SK-N-SH (cell line): Measurements from ENCODE around the gene LINC00305. TPM values are rescaled to one million over a fixed set of nuclear protein-coding genes. Genes with fewer than 3 reads are reported as not detected.

Experiments used
- CTCF ChIA-PET: fragments of 300-600, 350-600 bp; formaldehyde crosslinking; extraction: SDS; loops from one replicate; lab custom pipeline; 2021; lab: Yijun Ruan, JAX
- POLR2A ChIA-PET: fragments of 350-600 bp; sonication (Branson Sonifier 250); formaldehyde crosslinking; extraction: SDS; loops from one replicate; lab custom pipeline; 2020; ENCODE audit warnings: antibody characterized with exemption, inconsistent platforms; lab: Yijun Ruan, JAX
- DNase-seq: peaks from one replicate; pipeline ENCODE4 v3.0.0; 2012
- H2AFZ ChIP-seq: fragments of 200-600 bp; sonication (generic); 2 replicates; pipeline ENCODE4 v1.8.1; 2016; ENCODE audit warnings: antibody characterized with exemption, mild to moderate bottlenecking, low read depth
- H3F3A ChIP-seq: fragments of 200-600 bp; sonication (generic); replicated peaks from 2 replicates; pipeline ENCODE3; 2016; ENCODE audit warnings: antibody characterized with exemption, mild to moderate bottlenecking; ENCODE audit not compliant: insufficient read depth
- H3K27ac ChIP-seq, 2 experiments: fragments of 200-500 bp in 1 of 2; fragments of 200-600 bp in 1 of 2; sonication (Bioruptor generic) in 1 of 2; sonication (generic), shearing (Covaris generic) in 1 of 2; 2 replicates each; pipeline versions ENCODE4 v1.5.1 to v1.6.1; 2014 to 2016; ENCODE audit warnings: low read depth in 2 of 2, inconsistent platforms in 1 of 2, low read length in 1 of 2, mild to moderate bottlenecking in 1 of 2, mixed read lengths in 1 of 2
- H3K27me3 ChIP-seq: fragments of 200-600 bp; sonication (generic), shearing (Covaris generic); 2 replicates; pipeline ENCODE4 v1.6.1; 2016; ENCODE audit warnings: mixed run types; ENCODE audit not compliant: insufficient read depth
- H3K36me3 ChIP-seq, 2 experiments: fragments of 200-500 bp in 1 of 2; fragments of 200-600 bp in 1 of 2; sonication (Bioruptor generic) in 1 of 2; sonication (generic) in 1 of 2; replicated peaks in 1 of 2; 2 replicates each; pipeline versions ENCODE3 to v1.5.1; 2014 to 2016; ENCODE audit warnings: low read length in 1 of 2, mild to moderate bottlenecking in 1 of 2; ENCODE audit not compliant: insufficient read depth in 2 of 2, control insufficient read depth in 1 of 2
- H3K4me1 ChIP-seq, 2 experiments: fragments of 200-500 bp in 1 of 2; fragments of 200-600 bp in 1 of 2; sonication (Bioruptor generic) in 1 of 2; sonication (generic), shearing (Covaris generic) in 1 of 2; 2 replicates each; pipeline versions ENCODE4 v1.5.1 to v1.6.1; 2014 to 2016; ENCODE audit warnings: low read depth in 1 of 2, low read length in 1 of 2, mixed run types in 1 of 2; ENCODE audit not compliant: insufficient read depth in 2 of 2, control insufficient read depth in 1 of 2
- H3K4me2 ChIP-seq: fragments of 200-600 bp; sonication (generic), shearing (Covaris generic); 2 replicates; pipeline ENCODE4 v1.6.1; 2017; ENCODE audit warnings: mixed run types
- H3K4me3 ChIP-seq, 2 experiments: fragments of 200-500 bp in 1 of 2; fragments of 200-600 bp in 1 of 2; sonication (Bioruptor generic) in 1 of 2; sonication (generic), shearing (Covaris generic) in 1 of 2; 2 replicates each; pipeline versions ENCODE4 v1.5.1 to v1.8.1; 2014 to 2016; ENCODE audit warnings: low read depth in 2 of 2, inconsistent platforms in 1 of 2, low read length in 1 of 2, mild to moderate bottlenecking in 1 of 2, mixed read lengths in 1 of 2, moderate library complexity in 1 of 2
- H3K79me2 ChIP-seq: fragments of 200-600 bp; sonication (generic); 2 replicates; pipeline ENCODE4 v1.8.1; 2017; ENCODE audit warnings: mild to moderate bottlenecking; ENCODE audit not compliant: insufficient read depth
- H3K9ac ChIP-seq: fragments of 200-600 bp; sonication (generic); 2 replicates; pipeline ENCODE4 v1.6.1; 2017; ENCODE audit warnings: mixed run types
- H3K9me2 ChIP-seq: fragments of 200-600 bp; sonication (generic); 2 replicates; pipeline ENCODE4 v1.6.1; 2017; ENCODE audit warnings: mixed run types
- H3K9me3 ChIP-seq: fragments of 200-600 bp; sonication (generic); 2 replicates; pipeline ENCODE4 v1.6.1; 2017; ENCODE audit warnings: mixed run types, mild to moderate bottlenecking, moderate library complexity
- H4K20me1 ChIP-seq: fragments of 200-600 bp; sonication (generic); 2 replicates; pipeline ENCODE4 v1.6.1; 2017; ENCODE audit warnings: mild to moderate bottlenecking, mixed run types; ENCODE audit not compliant: insufficient read depth
- FOSL2 ChIP-seq: IDR thresholded peaks from 2 replicates; pipeline ENCODE4 v1.4.0; 2012; ENCODE audit warnings: low read depth, mild to moderate bottlenecking, moderate library complexity, borderline replicate concordance
- FOXM1 ChIP-seq: IDR thresholded peaks from 2 replicates; pipeline ENCODE4 v1.4.0; 2012; ENCODE audit warnings: low read depth, mild to moderate bottlenecking
- GABPA ChIP-seq: IDR thresholded peaks from 2 replicates; pipeline ENCODE4 v1.4.0; 2012; ENCODE audit warnings: low read depth, mild to moderate bottlenecking
- GATA2 ChIP-seq: sonication (generic); formaldehyde crosslinking; IDR thresholded peaks from 2 replicates; pipeline ENCODE4 v1.5.0; 2020; ENCODE audit warnings: mild to moderate bottlenecking, missing genetic modification reagents
- JUND ChIP-seq: IDR thresholded peaks from 2 replicates; pipeline ENCODE4 v1.4.0; 2012
- MEF2A ChIP-seq: IDR thresholded peaks from 2 replicates; pipeline ENCODE4 v1.4.0; 2012; ENCODE audit warnings: low read depth, borderline replicate concordance
- RAD21 ChIP-seq: IDR thresholded peaks from 2 replicates; pipeline ENCODE4 v1.6.1; 2012; ENCODE audit warnings: mild to moderate bottlenecking, low read length
- RFX5 ChIP-seq: IDR thresholded peaks from 2 replicates; pipeline ENCODE4 v1.6.1; 2012; ENCODE audit warnings: mild to moderate bottlenecking, improper control_type of control experiment, low read length
- RXRA ChIP-seq: IDR thresholded peaks from 2 replicates; pipeline ENCODE4 v1.4.0; 2012; ENCODE audit warnings: low read depth, mild to moderate bottlenecking, borderline replicate concordance
- SIN3A ChIP-seq: IDR thresholded peaks from 2 replicates; pipeline ENCODE4 v1.6.1; 2012; ENCODE audit warnings: low read depth, mild to moderate bottlenecking, low read length, moderate library complexity, borderline replicate concordance
- SMC3 ChIP-seq: IDR thresholded peaks from 2 replicates; pipeline ENCODE4 v1.6.1; 2012; ENCODE audit warnings: low read depth, low read length, improper control_type of control experiment
- TAF1 ChIP-seq: IDR thresholded peaks from 2 replicates; pipeline ENCODE4 v1.6.1; 2012; ENCODE audit warnings: low read depth, mild to moderate bottlenecking, low read length, moderate library complexity, borderline replicate concordance
- YY1 ChIP-seq: IDR thresholded peaks from 2 replicates; pipeline ENCODE4 v1.4.0; 2012; ENCODE audit warnings: low read depth, mild to moderate bottlenecking
- WGBS: methylation state at CpG from one replicate; pipeline ENCODE4 v1.1.6; 2017; ENCODE audit warnings: low lambda C conversion rate; 5-methylcytosine and 5-hydroxymethylcytosine counted together
- polyA plus RNA-seq, 3 experiments: library from polyadenylated mRNA; depleted of rRNA; stranded (reverse); fragments of >200 nt; gene quantifications; 2 replicates each; pipeline ENCODE4 v1.2.3, GENCODE V29; 2012
- TF ChIP-seq, protein P1 (sequence below): fragments of 200-600 bp; sonication (generic); IDR thresholded peaks from 2 replicates; pipeline ENCODE4 v1.6.1; 2017; ENCODE audit warnings: antibody characterized with exemption, mild to moderate bottlenecking, moderate library complexity
- TF ChIP-seq, protein P2 (sequence below): IDR thresholded peaks from 2 replicates; pipeline ENCODE4 v1.4.0; 2012; ENCODE audit warnings: low read depth, borderline replicate concordance
- TF ChIP-seq, protein P3 (sequence below): fragments of 150-350 bp; IDR thresholded peaks from 2 replicates; pipeline ENCODE4 v1.6.1; 2016; ENCODE audit warnings: mild to moderate bottlenecking, low read depth, low read length
- TF ChIP-seq, protein P4 (sequence below): fragments of 150-350 bp; IDR thresholded peaks from 2 replicates; pipeline ENCODE4 v1.6.1; 2017; ENCODE audit warnings: antibody characterized with exemption, low read length, low read depth, borderline replicate concordance

LINC00305 gene
- polyA plus RNA-seq, 1 of the 3 experiments (the other 2 are of a cell fraction) = not detected

DNA sequence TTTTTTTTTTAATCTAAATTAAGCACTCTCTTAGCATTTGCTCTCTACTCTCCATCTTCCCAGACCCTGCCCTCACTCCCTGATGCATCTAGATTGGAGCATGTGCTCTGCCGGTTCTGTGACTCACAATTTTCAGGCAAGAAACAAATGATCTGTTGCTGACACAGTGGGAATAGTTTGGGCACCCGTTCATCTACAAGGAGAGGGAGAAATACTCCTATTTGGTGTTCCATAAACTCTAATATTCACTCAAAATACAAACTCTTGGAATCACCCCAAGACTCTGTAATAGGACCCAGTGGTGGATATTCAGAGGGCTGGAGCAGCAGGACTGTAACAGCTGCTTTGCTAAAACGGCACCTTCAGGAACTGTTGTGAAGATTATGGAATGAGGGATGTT lies 37.1 kb upstream of the LINC00305 start:
- Histone ChIP-seq H3K36me3 (no peaks in the 10 kb centered on the region), H3K27ac (no peak overlapping the region), H3K9me3 (no peaks in the 10 kb centered on the region), H3K9me2 (no peaks in the 10 kb centered on the region), H3K4me3 (no peak overlapping the region), H3K4me1 (no peaks in the 10 kb centered on the region), H4K20me1 (no peaks in the 10 kb centered on the region), H3K9ac (no peak overlapping the region), H3K79me2 (no peaks in the 10 kb centered on the region), H3K27me3 (no peaks in the 10 kb centered on the region), H3K4me2 (no peak overlapping the region), H2AFZ (no peak overlapping the region), H3F3A (no peaks in the 10 kb centered on the region)
- DNase-seq = no peak
- TF ChIP-seq, protein P1, sequence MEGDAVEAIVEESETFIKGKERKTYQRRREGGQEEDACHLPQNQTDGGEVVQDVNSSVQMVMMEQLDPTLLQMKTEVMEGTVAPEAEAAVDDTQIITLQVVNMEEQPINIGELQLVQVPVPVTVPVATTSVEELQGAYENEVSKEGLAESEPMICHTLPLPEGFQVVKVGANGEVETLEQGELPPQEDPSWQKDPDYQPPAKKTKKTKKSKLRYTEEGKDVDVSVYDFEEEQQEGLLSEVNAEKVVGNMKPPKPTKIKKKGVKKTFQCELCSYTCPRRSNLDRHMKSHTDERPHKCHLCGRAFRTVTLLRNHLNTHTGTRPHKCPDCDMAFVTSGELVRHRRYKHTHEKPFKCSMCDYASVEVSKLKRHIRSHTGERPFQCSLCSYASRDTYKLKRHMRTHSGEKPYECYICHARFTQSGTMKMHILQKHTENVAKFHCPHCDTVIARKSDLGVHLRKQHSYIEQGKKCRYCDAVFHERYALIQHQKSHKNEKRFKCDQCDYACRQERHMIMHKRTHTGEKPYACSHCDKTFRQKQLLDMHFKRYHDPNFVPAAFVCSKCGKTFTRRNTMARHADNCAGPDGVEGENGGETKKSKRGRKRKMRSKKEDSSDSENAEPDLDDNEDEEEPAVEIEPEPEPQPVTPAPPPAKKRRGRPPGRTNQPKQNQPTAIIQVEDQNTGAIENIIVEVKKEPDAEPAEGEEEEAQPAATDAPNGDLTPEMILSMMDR = no peak
- TF ChIP-seq GATA2 (no peak), SMC3 (no peak)
- TF ChIP-seq, protein P2, sequence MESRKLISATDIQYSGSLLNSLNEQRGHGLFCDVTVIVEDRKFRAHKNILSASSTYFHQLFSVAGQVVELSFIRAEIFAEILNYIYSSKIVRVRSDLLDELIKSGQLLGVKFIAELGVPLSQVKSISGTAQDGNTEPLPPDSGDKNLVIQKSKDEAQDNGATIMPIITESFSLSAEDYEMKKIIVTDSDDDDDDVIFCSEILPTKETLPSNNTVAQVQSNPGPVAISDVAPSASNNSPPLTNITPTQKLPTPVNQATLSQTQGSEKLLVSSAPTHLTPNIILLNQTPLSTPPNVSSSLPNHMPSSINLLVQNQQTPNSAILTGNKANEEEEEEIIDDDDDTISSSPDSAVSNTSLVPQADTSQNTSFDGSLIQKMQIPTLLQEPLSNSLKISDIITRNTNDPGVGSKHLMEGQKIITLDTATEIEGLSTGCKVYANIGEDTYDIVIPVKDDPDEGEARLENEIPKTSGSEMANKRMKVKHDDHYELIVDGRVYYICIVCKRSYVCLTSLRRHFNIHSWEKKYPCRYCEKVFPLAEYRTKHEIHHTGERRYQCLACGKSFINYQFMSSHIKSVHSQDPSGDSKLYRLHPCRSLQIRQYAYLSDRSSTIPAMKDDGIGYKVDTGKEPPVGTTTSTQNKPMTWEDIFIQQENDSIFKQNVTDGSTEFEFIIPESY = no peak
- 11% methylated on average over 3 of the region's 3 CpGs for WGBS
- ChIA-PET CTCF (no interaction called here), POLR2A (no interaction called here)

DNA sequence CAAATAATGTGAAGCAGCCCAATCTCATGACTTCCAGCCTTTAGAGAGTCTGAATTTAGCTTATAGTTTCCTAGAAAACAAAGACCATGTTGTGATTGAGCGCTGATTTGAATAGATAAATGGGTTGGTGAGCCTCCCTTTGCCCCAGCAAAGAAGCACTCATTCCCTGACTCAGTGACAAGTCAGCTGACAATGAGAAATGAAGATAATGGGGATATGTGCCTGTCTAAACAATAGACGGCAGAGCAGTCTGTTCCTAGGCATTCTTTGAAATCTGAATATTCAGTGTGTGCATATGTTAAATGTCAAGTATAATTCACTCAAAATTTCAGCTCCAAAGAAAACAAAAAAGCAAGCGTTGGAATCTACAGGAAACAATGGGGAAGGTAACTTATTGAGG lies 34.8 kb upstream of the LINC00305 start:
- H3K27me3 ChIP-seq = no peaks in the 10 kb centered on the region
- H3K79me2 ChIP-seq = no peaks in the 10 kb centered on the region
- H3K9ac ChIP-seq = no peak overlapping the region
- POLR2A ChIA-PET = no interaction called here
- H3K4me3 ChIP-seq = no peak overlapping the region
- no peaks in the 10 kb centered on the region for H3K4me1 ChIP-seq
- H4K20me1 ChIP-seq = no peaks in the 10 kb centered on the region
- WGBS = 20% methylated on average over 3 of the region's 3 CpGs
- H3K9me2 ChIP-seq = no peaks in the 10 kb centered on the region
- no peaks in the 10 kb centered on the region for H3F3A ChIP-seq
- no peak for DNase-seq
- no peak overlapping the region for H3K27ac ChIP-seq
- no peak overlapping the region for H3K4me2 ChIP-seq
- CTCF ChIA-PET = interaction anchor here (0.6 kb wide), 1 partner anchor 202 kb away, joined by 5 read pairs; no protein-coding TSS in a partner anchor
- H2AFZ ChIP-seq = no peak overlapping the region
- no peaks in the 10 kb centered on the region for H3K9me3 ChIP-seq
- TF ChIP-seq SIN3A (no peak), RXRA (no peak), JUND (no peak), RAD21 (no peak), RFX5 (no peak), MEF2A (no peak), FOSL2 (no peak), FOXM1 (no peak), YY1 (no peak), TAF1 (no peak), GABPA (no peak)
- TF ChIP-seq, protein P3, sequence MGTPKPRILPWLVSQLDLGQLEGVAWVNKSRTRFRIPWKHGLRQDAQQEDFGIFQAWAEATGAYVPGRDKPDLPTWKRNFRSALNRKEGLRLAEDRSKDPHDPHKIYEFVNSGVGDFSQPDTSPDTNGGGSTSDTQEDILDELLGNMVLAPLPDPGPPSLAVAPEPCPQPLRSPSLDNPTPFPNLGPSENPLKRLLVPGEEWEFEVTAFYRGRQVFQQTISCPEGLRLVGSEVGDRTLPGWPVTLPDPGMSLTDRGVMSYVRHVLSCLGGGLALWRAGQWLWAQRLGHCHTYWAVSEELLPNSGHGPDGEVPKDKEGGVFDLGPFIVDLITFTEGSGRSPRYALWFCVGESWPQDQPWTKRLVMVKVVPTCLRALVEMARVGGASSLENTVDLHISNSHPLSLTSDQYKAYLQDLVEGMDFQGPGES = no peak
- TF ChIP-seq, protein P4, sequence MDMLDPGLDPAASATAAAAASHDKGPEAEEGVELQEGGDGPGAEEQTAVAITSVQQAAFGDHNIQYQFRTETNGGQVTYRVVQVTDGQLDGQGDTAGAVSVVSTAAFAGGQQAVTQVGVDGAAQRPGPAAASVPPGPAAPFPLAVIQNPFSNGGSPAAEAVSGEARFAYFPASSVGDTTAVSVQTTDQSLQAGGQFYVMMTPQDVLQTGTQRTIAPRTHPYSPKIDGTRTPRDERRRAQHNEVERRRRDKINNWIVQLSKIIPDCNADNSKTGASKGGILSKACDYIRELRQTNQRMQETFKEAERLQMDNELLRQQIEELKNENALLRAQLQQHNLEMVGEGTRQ = no peak
- TF ChIP-seq, protein P1 = no peak
- no peaks in the 10 kb centered on the region for H3K36me3 ChIP-seq
